AG09309 (cell line): ENCODE data around the gene SLC36A2.
"Not testable (repeated sequence)": the region's sequence is repeated elsewhere in the genome, so short reads cannot be mapped to it uniquely, and the experiment has no call there.

Source experiments
- DNase-seq: peaks from one replicate; pipeline ENCODE4 v3.0.0-alpha.2; 2010; ENCODE audit warnings: low read depth
- H3K4me3 ChIP-seq: 2 replicates; pipeline ENCODE4 v1.5.1; 2011; ENCODE audit warnings: mild to moderate bottlenecking, low read depth, low read length, moderate library complexity; ENCODE audit not compliant: control insufficient read depth
- CTCF ChIP-seq: IDR thresholded peaks from 2 replicates; pipeline ENCODE4 v1.5.1; 2011; ENCODE audit warnings: mild to moderate bottlenecking, low read depth, low read length, inconsistent platforms; ENCODE audit not compliant: insufficient read depth, control insufficient read depth; ENCODE audit errors: missing control alignments

The SLC36A2 gene

GRCh38 chr5:151317871-151318270 lies 29.5 kb downstream of the SLC36A2 start:
- no peak for DNase-seq
- no peak overlapping the region for H3K4me3 ChIP-seq
- no peak for TF ChIP-seq CTCF

- DNase-seq, result peak; percentile 27
- H3K4me3 ChIP-seq, result no peak overlapping the region
- TF ChIP-seq CTCF, result peak; percentile 96
These were observed 31.3 kb downstream of the SLC36A2 start for GRCh38 chr5:151315998-151316597.

GRCh38 chr5:151313357-151313756 lies 34.0 kb downstream of the SLC36A2 start:
- DNase-seq, result no peak
- TF ChIP-seq CTCF, result no peak
- H3K4me3 ChIP-seq, result no peak overlapping the region

- no peak for TF ChIP-seq CTCF
- H3K4me3 ChIP-seq, result no peak overlapping the region
- no peak for DNase-seq
These were observed 34.5 kb downstream of the SLC36A2 start for GRCh38 chr5:151312756-151313324.

GRCh38 chr5:151310932-151311331 lies 36.4 kb downstream of the SLC36A2 start:
- no peak overlapping the region for H3K4me3 ChIP-seq
- no peak for TF ChIP-seq CTCF
- DNase-seq, result no peak

GRCh38 chr5:151309821-151310220 lies 37.5 kb downstream of the SLC36A2 start:
- H3K4me3 ChIP-seq, DNase-seq: not testable (repeated sequence)

GRCh38 chr5:151309266-151309665 lies 38.1 kb downstream of the SLC36A2 start:
- not testable (repeated sequence) for H3K4me3 ChIP-seq, DNase-seq

- DNase-seq, result no peak
- no peak for TF ChIP-seq CTCF
- no peak within 1 kb of the TSS for H3K4me3 ChIP-seq
These were observed 43.7 kb downstream of the SLC36A2 start, which contains the start of gene SLC36A3 for GRCh38 chr5:151303666-151304065. Gene SLC36A3 (minus strand): TSS chr5:151303766. CDS start chr5:151303354, 412 bp downstream.
